K562 (cell line): ENCODE results near the gene ETV7. TPM values are rescaled to one million over a fixed set of nuclear protein-coding genes. Genes with fewer than 3 reads are reported as not detected.

Source experiments
- NELFE ChIP-seq: IDR thresholded peaks from 2 replicates; pipeline ENCODE4 v1.6.1; 2011; ENCODE audit warnings: mild to moderate bottlenecking; ENCODE audit not compliant: insufficient read depth, insufficient read length
- NRF1 ChIP-seq, 2 experiments: fragments of 450-650 bp; IDR thresholded peaks in 1 of 2; conservative IDR thresholded peaks in 1 of 2; 2 replicates each; pipeline ENCODE4 v1.6.1; 2014; ENCODE audit warnings: mild to moderate bottlenecking in 2 of 2
- RAD21 ChIP-seq, 2 experiments: fragments of 250-450 bp in 1 of 2; fragments of 450-650 bp in 1 of 2; sonication (Bioruptor Pico) in 1 of 2; formaldehyde crosslinking in 1 of 2; IDR thresholded peaks in 1 of 2; conservative IDR thresholded peaks in 1 of 2; 2 replicates each; pipeline versions ENCODE4 v1.4.0 to v1.8.0; 2020 to 2022; ENCODE audit warnings: mild to moderate bottlenecking in 2 of 2, moderate library complexity in 1 of 2
- polyA plus RNA-seq, 8 experiments: library from polyadenylated mRNA; depleted of rRNA in 4 of 8; stranded (reverse) in 5 of 8; unstranded in 3 of 8; fragments of >200 nt; fragmentation: Nextera tagmentation in 2 of 8; fragmentation: Illumina TruSeq in 1 of 8; extraction: Ambion mirVana in 2 of 8; extraction: Trizol in 1 of 8; gene quantifications; 2 replicates each; pipeline versions ENCODE4 v1.2.1 to v1.2.3, GENCODE V29; 2011 to 2014; ENCODE audit warnings: inconsistent platforms in 1 of 8, missing spikeins in 1 of 8
- total RNA-seq, 7 experiments: library from RNA; depleted of rRNA in 6 of 7; stranded (reverse); fragments of >200 nt in 6 of 7; fragmentation: Illumina TruSeq in 2 of 7; extraction: Trizol in 2 of 7; gene quantifications; 2 replicates each; pipeline versions ENCODE4 v1.2.1 to v1.2.3, GENCODE V29; 2011 to 2021; ENCODE audit warnings: low replicate concordance in 1 of 7
- TF ChIP-seq, protein P1 (sequence below): IDR thresholded peaks from 3 replicates; pipeline ENCODE4 v1.6.1; 2011; ENCODE audit warnings: borderline replicate concordance, mild to moderate bottlenecking, moderate library complexity; ENCODE audit not compliant: insufficient read length; ENCODE audit errors: extremely low read depth
- TF ChIP-seq, protein P2 (sequence below), 2 experiments: fragments of 450-650 bp in 1 of 2; sonication (generic) in 1 of 2; formaldehyde crosslinking in 1 of 2; IDR thresholded peaks in 1 of 2; conservative IDR thresholded peaks in 1 of 2; 2 replicates each; pipeline versions ENCODE4 v1.6.1 to v1.8.1; 2016 to 2023; ENCODE audit warnings: mild to moderate bottlenecking in 2 of 2, moderate library complexity in 2 of 2, inconsistent platforms in 1 of 2, missing genetic modification reagents in 1 of 2
- TF ChIP-seq, protein P3 (sequence below), 2 experiments: fragments of 450-650 bp; formaldehyde crosslinking in 1 of 2; IDR thresholded peaks; 2 replicates each; pipeline versions ENCODE4 v1.4.0 to v1.6.1; 2014 to 2020; ENCODE audit warnings: mild to moderate bottlenecking in 2 of 2, borderline replicate concordance in 1 of 2, low read depth in 1 of 2
- TF ChIP-seq, protein P4 (sequence below): sonication (generic); formaldehyde crosslinking; IDR thresholded peaks from 2 replicates; pipeline ENCODE4 v1.8.0; 2022; ENCODE audit warnings: mild to moderate bottlenecking, missing genetic modification reagents, borderline replicate concordance

ETV7 gene
- total and polyA plus RNA-seq, 9 of the 15 experiments (the other 6 are each of a cell fraction or from before 2014, with no cell fraction given) = 0.07 to 0.22 (median 0.14) TPM; not detected in 3

DNA sequence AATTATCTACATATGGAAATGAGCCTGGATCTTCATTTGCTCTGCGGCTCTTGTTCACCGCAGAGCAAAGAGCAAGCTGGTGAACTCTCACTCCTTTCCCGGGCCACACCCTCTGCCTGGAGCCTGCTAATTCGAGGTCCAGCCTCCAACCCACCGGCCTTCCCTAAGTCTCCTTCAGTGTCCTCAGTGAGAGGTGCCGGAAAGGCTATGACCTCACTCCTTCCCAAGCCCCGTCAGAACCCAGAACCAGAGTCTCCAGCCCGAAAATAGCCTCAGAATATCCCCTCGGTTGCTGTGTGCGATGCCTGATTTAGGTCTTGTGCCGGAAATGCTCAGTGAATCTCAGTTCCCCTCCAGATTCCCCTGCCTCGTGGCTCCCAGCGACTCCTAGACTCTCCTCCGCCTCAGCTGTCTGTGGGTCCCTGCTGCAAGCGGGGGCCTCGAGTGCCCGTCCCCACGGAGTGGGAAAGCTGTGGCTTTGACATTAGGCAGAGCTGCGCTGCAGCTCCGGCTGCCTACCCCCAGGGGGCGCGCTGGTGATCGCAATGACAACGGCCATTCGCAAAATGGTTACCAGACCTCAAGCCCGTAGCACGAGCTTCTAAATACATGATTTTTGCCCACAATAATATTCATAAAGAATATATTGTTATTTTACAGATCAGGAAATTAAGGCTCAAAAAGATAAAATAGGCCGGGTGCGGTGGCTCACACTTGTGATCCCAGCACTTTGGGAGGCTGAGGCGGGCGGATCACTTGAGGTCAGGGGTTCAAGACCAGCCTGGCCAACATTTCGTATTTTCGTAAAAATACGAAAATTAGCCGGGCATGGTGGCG is 46.6 kb downstream of the ETV7 start (continued):
- TF ChIP-seq, protein P1, sequence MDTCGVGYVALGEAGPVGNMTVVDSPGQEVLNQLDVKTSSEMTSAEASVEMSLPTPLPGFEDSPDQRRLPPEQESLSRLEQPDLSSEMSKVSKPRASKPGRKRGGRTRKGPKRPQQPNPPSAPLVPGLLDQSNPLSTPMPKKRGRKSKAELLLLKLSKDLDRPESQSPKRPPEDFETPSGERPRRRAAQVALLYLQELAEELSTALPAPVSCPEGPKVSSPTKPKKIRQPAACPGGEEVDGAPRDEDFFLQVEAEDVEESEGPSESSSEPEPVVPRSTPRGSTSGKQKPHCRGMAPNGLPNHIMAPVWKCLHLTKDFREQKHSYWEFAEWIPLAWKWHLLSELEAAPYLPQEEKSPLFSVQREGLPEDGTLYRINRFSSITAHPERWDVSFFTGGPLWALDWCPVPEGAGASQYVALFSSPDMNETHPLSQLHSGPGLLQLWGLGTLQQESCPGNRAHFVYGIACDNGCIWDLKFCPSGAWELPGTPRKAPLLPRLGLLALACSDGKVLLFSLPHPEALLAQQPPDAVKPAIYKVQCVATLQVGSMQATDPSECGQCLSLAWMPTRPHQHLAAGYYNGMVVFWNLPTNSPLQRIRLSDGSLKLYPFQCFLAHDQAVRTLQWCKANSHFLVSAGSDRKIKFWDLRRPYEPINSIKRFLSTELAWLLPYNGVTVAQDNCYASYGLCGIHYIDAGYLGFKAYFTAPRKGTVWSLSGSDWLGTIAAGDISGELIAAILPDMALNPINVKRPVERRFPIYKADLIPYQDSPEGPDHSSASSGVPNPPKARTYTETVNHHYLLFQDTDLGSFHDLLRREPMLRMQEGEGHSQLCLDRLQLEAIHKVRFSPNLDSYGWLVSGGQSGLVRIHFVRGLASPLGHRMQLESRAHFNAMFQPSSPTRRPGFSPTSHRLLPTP = no peak
- TF ChIP-seq, protein P2, sequence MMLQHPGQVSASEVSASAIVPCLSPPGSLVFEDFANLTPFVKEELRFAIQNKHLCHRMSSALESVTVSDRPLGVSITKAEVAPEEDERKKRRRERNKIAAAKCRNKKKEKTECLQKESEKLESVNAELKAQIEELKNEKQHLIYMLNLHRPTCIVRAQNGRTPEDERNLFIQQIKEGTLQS (IDR thresholded peaks at IDR 0.05) = peak; percentile 24; the same call in 1 of the 2 replicates
- TF ChIP-seq, protein P2 (CRISPR knock-in tag; conservative IDR thresholded peaks at IDR 0.05) = no peak; the same call in none of the 2 replicates
- TF ChIP-seq RAD21 (CRISPR knock-in tag; conservative IDR thresholded peaks at IDR 0.05 in 1 of 2, IDR thresholded peaks at IDR 0.05 in 1 of 2) (peak; percentile 84 to 86), NELFE (no peak), NRF1 (conservative IDR thresholded peaks at IDR 0.05 in 1 of 2, IDR thresholded peaks at IDR 0.05 in 1 of 2) (peak; percentile 34 to 47; a peak in 3 of 4 replicates)
- TF ChIP-seq, protein P3, sequence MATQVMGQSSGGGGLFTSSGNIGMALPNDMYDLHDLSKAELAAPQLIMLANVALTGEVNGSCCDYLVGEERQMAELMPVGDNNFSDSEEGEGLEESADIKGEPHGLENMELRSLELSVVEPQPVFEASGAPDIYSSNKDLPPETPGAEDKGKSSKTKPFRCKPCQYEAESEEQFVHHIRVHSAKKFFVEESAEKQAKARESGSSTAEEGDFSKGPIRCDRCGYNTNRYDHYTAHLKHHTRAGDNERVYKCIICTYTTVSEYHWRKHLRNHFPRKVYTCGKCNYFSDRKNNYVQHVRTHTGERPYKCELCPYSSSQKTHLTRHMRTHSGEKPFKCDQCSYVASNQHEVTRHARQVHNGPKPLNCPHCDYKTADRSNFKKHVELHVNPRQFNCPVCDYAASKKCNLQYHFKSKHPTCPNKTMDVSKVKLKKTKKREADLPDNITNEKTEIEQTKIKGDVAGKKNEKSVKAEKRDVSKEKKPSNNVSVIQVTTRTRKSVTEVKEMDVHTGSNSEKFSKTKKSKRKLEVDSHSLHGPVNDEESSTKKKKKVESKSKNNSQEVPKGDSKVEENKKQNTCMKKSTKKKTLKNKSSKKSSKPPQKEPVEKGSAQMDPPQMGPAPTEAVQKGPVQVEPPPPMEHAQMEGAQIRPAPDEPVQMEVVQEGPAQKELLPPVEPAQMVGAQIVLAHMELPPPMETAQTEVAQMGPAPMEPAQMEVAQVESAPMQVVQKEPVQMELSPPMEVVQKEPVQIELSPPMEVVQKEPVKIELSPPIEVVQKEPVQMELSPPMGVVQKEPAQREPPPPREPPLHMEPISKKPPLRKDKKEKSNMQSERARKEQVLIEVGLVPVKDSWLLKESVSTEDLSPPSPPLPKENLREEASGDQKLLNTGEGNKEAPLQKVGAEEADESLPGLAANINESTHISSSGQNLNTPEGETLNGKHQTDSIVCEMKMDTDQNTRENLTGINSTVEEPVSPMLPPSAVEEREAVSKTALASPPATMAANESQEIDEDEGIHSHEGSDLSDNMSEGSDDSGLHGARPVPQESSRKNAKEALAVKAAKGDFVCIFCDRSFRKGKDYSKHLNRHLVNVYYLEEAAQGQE (IDR thresholded peaks at IDR 0.05; ENCODE audit: borderline replicate concordance) = peak; percentile 86
- TF ChIP-seq, protein P3 (CRISPR knock-in tag; IDR thresholded peaks at IDR 0.05; ENCODE audit: low read depth) = no peak
- TF ChIP-seq, protein P4, sequence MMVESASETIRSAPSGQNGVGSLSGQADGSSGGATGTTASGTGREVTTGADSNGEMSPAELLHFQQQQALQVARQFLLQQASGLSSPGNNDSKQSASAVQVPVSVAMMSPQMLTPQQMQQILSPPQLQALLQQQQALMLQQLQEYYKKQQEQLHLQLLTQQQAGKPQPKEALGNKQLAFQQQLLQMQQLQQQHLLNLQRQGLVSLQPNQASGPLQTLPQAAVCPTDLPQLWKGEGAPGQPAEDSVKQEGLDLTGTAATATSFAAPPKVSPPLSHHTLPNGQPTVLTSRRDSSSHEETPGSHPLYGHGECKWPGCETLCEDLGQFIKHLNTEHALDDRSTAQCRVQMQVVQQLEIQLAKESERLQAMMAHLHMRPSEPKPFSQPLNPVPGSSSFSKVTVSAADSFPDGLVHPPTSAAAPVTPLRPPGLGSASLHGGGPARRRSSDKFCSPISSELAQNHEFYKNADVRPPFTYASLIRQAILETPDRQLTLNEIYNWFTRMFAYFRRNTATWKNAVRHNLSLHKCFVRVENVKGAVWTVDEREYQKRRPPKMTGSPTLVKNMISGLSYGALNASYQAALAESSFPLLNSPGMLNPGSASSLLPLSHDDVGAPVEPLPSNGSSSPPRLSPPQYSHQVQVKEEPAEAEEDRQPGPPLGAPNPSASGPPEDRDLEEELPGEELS = no peak
